HUES6 (cell line): ENCODE results near the gene LRRC57.
A peak's percentile ranks its signal among the peaks of the same experiment; 100 is the strongest.

Source experiments
- H3K27ac ChIP-seq: 2 replicates; pipeline ENCODE4 v1.7.0; 2013; ENCODE audit warnings: low read depth, mild to moderate bottlenecking, low read length, inconsistent platforms
- H3K27me3 ChIP-seq: 2 replicates; pipeline ENCODE4 v1.6.1; 2013; ENCODE audit warnings: low read length; ENCODE audit not compliant: control insufficient read depth, insufficient read depth
- H3K36me3 ChIP-seq: 2 replicates; pipeline ENCODE4 v1.6.1; 2013; ENCODE audit warnings: low read length; ENCODE audit not compliant: control insufficient read depth, insufficient read depth
- H3K4me1 ChIP-seq: 2 replicates; pipeline ENCODE4 v1.6.1; 2013; ENCODE audit warnings: low read length; ENCODE audit not compliant: control insufficient read depth, insufficient read depth
- H3K4me3 ChIP-seq: 2 replicates; pipeline ENCODE4 v1.5.1; 2013; ENCODE audit warnings: low read depth, low read length
- H3K9ac ChIP-seq: one replicate; pipeline ENCODE4 v1.6.1; 2013; ENCODE audit warnings: mild to moderate bottlenecking, low read length
- H3K9me3 ChIP-seq: 2 replicates; pipeline ENCODE4 v1.6.1; 2013; ENCODE audit warnings: low read depth, low read length; ENCODE audit not compliant: control insufficient read depth, insufficient read depth

Gene LRRC57

GRCh38 chr15:42503825-42504224 is 44.8 kb downstream of the LRRC57 start:
- Histone ChIP-seq H3K27me3 (no peaks in the 10 kb centered on the region), H3K4me1 (peaks cover 20% of the 10 kb centered on the region; the same call in 1 of the 2 replicates), H3K9ac (no peak overlapping the region), H3K36me3 (no peaks in the 10 kb centered on the region), H3K27ac (no peak overlapping the region), H3K4me3 (no peak overlapping the region), H3K9me3 (no peaks in the 10 kb centered on the region)

DNA sequence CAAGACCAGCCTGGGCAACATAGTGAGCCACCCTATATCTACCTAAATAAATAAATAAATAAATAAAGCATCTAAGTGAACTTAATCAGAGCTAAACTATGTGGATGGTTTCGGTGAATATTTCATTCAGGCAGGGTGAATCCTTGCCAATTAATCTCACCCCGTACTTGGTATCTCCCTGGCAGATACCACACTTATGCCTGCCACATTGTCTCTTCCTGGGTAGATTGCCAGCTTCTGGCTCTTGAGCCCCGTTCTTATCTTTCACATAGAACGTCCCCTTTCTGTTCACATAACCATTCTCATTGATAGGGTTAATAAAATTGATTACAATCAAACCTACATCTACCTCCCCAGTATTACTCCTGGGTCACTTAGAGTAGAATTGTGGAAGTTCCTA is 46.1 kb downstream of the LRRC57 start:
- H3K27ac ChIP-seq: no peak overlapping the region
- no peak overlapping the region for H3K4me3 ChIP-seq
- no peaks in the 10 kb centered on the region for H3K27me3 ChIP-seq
- peaks cover 31% of the 10 kb centered on the region for H3K4me1 ChIP-seq
- H3K9me3 ChIP-seq: no peaks in the 10 kb centered on the region
- no peaks in the 10 kb centered on the region for H3K36me3 ChIP-seq
- H3K9ac ChIP-seq: no peak overlapping the region

GRCh38 chr15:42499858-42500609 is 48.6 kb downstream of the LRRC57 start:
- Histone ChIP-seq H3K4me1 (peaks cover 37% of the 10 kb centered on the region), H3K9me3 (no peaks in the 10 kb centered on the region), H3K27me3 (no peaks in the 10 kb centered on the region), H3K4me3 (no peak overlapping the region), H3K9ac (peak overlapping the region; percentile 11), H3K27ac (peak overlapping the region; percentile 50; the same call in 1 of the 2 replicates), H3K36me3 (no peaks in the 10 kb centered on the region)

DNA sequence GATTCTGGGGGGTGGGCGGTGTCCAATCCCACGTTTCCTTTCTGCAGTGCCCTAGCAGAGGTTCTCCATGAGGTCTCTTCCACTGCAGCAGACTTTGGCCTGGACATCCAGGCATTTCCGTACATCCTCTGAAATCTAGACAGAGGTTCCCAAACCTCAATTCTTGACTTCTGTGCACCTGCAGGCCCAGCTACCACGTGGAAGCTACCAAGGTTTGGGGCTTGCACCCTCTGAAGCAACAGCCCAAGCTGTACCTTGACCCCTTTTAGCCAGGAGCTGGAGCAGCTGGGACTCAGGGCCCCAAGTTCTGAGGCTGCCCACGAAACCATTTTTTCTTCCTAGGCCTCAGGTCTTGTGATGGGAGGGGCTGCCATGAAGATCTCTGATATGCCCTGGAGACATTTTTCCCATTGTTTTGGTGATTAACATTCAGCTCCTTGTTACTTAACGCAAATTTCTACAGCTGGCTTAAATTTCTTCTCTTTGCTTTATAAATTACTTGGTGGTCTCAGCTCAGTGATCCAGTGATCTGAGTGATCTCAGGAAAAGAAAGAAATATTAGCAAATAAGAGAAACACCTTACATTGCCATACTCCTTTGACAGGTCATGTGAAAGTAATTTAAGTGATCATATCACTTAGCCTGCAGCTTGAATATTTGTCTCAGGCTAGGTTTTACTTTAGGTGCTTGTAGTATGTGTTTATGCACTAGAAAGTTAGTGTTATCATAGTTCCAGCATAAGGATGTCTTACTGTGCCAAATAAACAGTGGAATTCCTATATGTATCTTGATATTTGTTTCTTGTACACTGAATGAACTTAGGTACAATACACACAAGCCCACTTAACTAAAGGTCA is 50.2 kb downstream of the LRRC57 start:
- H3K27me3 ChIP-seq: no peaks in the 10 kb centered on the region
- H3K27ac ChIP-seq: no peak overlapping the region
- H3K9ac ChIP-seq: no peak overlapping the region
- no peak overlapping the region; the same call in 1 of the 2 replicates for H3K4me3 ChIP-seq
- no peaks in the 10 kb centered on the region for H3K9me3 ChIP-seq
- H3K36me3 ChIP-seq: no peaks in the 10 kb centered on the region
- H3K4me1 ChIP-seq: peaks cover 35% of the 10 kb centered on the region

DNA sequence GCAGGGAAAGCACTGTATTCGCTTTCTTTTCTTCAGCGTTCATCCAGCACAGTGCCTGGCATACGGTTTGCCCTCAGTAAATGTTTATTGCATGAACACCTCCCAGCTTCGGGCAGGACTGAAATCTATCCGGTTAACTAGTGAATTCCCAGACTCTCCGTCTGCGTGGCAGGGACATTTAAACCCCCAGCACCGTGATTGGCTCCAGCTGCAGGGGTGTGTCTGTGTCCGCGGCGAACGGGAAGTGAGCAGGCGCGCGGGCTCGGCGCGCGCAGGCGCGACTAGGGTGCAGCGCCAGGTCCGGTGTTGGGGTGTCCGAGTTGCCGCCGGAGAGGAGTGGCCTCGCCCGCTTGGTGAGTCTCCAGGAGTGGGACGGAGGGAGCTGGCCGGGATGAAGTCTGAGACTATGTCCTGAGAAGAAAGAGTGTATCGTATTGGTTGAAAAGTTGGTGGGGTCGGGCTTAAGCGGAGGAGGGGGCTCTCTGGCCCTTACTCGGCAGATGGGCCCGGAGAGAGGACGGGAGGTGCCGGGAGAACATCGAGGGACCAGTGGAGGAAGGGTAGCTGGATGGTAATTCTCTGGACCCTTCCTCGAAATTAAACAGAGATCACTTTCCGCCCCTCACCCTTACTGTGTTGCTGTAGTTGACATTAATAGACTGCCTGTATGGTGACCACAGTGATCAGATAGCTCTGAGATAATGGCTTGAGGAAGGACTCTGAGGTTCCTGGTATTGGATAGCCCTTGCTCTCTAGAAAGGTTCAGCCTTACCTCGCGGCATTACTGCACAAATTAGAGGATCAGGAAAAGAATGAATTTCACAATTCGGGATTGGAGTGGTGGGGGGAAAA is 53.0 kb downstream of the LRRC57 start, which contains the start of gene SNAP23:
Gene SNAP23 (plus strand): TSS at position 274 of the 852 bp plus-strand sequence. CDS start 16,213 bp downstream, outside the sequence.
- H3K27ac ChIP-seq: no peak within 1 kb of the TSS; the same call in 1 of the 2 replicates
- H3K36me3 ChIP-seq: no peaks in the 10 kb centered on the region
- peak within 1 kb of the TSS; percentile 75 for H3K9ac ChIP-seq
- H3K27me3 ChIP-seq: no peaks in the 10 kb centered on the region
- H3K4me1 ChIP-seq: peaks cover 40% of the 10 kb centered on the region
- H3K9me3 ChIP-seq: no peaks in the 10 kb centered on the region
- H3K4me3 ChIP-seq: peak within 1 kb of the TSS; percentile 86

DNA sequence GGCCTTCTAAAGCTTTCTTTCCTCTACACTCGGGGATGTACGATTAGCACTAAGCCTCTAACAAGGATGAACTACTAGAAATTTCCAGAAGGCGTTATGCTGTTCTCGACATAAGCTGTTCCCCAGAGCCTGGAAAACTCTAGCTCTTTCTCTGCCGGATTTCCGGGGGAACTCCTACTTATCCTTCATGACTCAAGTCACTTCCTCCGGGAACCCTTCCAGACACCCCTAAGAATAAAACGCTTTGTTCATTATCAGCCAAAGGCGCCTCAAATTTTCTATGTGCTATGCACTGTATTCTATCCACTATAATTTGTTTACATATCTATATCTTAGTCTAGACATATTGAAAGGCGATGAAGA is 53.6 kb downstream of the LRRC57 start:
- Histone ChIP-seq H3K4me3 (peak overlapping the region; percentile 86), H3K9me3 (no peaks in the 10 kb centered on the region), H3K36me3 (no peaks in the 10 kb centered on the region), H3K27me3 (no peaks in the 10 kb centered on the region), H3K27ac (no peak overlapping the region; the same call in 1 of the 2 replicates), H3K9ac (peak overlapping the region; percentile 6), H3K4me1 (peaks cover 37% of the 10 kb centered on the region)

DNA sequence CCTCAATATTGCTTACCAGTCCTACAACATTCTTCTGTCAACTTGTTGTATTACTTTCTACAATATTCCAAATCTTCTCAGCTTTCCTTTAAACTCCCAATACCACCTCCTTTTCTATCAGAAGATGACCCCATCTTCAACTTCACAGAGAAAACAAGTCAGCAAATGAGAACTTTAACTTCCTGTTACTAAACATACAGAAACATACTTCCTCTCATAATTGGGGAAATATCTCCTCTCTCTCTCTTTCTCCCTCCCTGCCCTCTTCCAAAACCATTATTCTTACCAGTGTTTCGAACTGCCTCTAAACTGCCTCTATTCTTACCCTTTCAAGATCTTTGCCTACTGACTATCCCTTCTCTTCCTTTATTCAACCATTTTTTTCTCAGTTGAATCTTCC is 54.9 kb downstream of the LRRC57 start:
- Histone ChIP-seq H3K27ac (no peak overlapping the region), H3K4me1 (peaks cover 26% of the 10 kb centered on the region), H3K9me3 (no peaks in the 10 kb centered on the region), H3K36me3 (no peaks in the 10 kb centered on the region), H3K27me3 (no peaks in the 10 kb centered on the region), H3K4me3 (no peak overlapping the region), H3K9ac (no peak overlapping the region)

- Histone ChIP-seq H3K27me3 (no peaks in the 10 kb centered on the region), H3K4me3 (peak overlapping the region; percentile 97), H3K9me3 (no peaks in the 10 kb centered on the region), H3K36me3 (no peaks in the 10 kb centered on the region), H3K4me1 (peaks cover 16% of the 10 kb centered on the region), H3K27ac (peak overlapping the region; percentile 97), H3K9ac (peak overlapping the region; percentile 98)
Observed at GRCh38 chr15:42491539-42492225, 56.9 kb downstream of the LRRC57 start.

GRCh38 chr15:42490671-42491538 is 57.7 kb downstream of the LRRC57 start, which contains the start of gene ZNF106:
TSS of gene ZNF106 (minus strand) at chr15:42491141. CDS start at chr15:42472289, 18,852 bp downstream.
- Histone ChIP-seq H3K4me3 (peak within 1 kb of the TSS; percentile 97), H3K27ac (peak within 1 kb of the TSS; percentile 97), H3K27me3 (no peaks in the 10 kb centered on the region), H3K9me3 (no peaks in the 10 kb centered on the region), H3K36me3 (no peaks in the 10 kb centered on the region), H3K9ac (peak within 1 kb of the TSS; percentile 98), H3K4me1 (peaks cover 10% of the 10 kb centered on the region)
